GM12892 (cell line): ENCODE measurements around the gene PITPNC1.

Source experiments
- POLR2A ChIP-seq: IDR thresholded peaks from 2 replicates; pipeline ENCODE4 v1.6.1; 2011; ENCODE audit warnings: low read depth, low read length, control low read depth
- POLR2AphosphoS5 ChIP-seq: IDR thresholded peaks from 2 replicates; pipeline ENCODE4 v1.6.1; 2011; ENCODE audit warnings: low read depth, low read length, control low read depth
- TAF1 ChIP-seq: IDR thresholded peaks from 2 replicates; pipeline ENCODE4 v1.6.1; 2011; ENCODE audit warnings: low read depth, mild to moderate bottlenecking, control low read depth, low read length, borderline replicate concordance

DNA sequence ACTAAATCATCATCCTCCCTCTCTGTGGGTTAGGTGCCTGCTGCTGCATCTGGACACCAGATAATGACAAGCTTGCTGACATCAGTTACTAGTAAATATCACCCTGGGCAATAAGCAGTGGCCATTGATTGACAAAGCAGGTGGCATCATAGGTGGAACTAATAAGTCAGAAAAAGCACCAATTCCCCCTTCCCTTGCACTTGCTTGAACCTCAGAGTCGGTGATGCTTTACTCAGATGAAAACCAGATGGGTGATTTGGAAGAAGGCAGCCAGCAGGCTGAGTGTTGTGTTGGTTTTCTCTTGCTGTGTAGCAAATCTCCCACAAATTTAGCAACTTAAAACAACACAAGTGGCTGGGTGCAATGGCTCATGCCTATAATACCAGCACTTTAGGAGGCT lies 193.7 kb downstream of the PITPNC1 start:
- no peak for TF ChIP-seq POLR2A
- no peak for TF ChIP-seq POLR2AphosphoS5
- TF ChIP-seq TAF1, result no peak
